Uterus (tissue), 4 donors: Measurements from ENCODE around the gene QKI. TPM values are rescaled to one million over a fixed set of nuclear protein-coding genes. Genes with fewer than 3 reads are reported as not detected.

ENCODE experiments used
- DNase-seq, 2 donors: peaks; one replicate each; pipeline ENCODE4 v3.0.0-alpha.2; 2019 to 2020
- H3K27ac ChIP-seq, 2 donors: fragments of 200-600 bp; sonication (generic); 1 replicate in 1 of 2; 2 replicates in 1 of 2; pipeline ENCODE4 v1.5.1; 2016 to 2018
- H3K27me3 ChIP-seq, 2 donors: fragments of 200-600 bp; sonication (generic); one replicate each; pipeline ENCODE4 v1.5.1; 2018 to 2019; ENCODE audit warnings: control low read depth in 1 of 2
- H3K36me3 ChIP-seq, 2 donors: fragments of 200-600 bp; sonication (generic); one replicate each; pipeline ENCODE4 v1.5.1; 2019; ENCODE audit warnings: control low read depth in 1 of 2
- H3K4me1 ChIP-seq, 2 donors: fragments of 200-600 bp; sonication (generic); one replicate each; pipeline ENCODE4 v1.5.1; 2018 to 2019; ENCODE audit warnings: control low read depth in 1 of 2
- H3K4me3 ChIP-seq, 2 donors: fragments of 200-600 bp; sonication (generic); 1 replicate in 1 of 2; 2 replicates in 1 of 2; pipeline ENCODE4 v1.5.1; 2018 to 2019; ENCODE audit warnings: mild to moderate bottlenecking in 1 of 2
- H3K9me3 ChIP-seq, 2 donors: fragments of 200-600 bp; sonication (generic); one replicate each; pipeline ENCODE4 v1.5.1; 2019; ENCODE audit warnings: control low read depth in 1 of 2
- CTCF ChIP-seq, 4 experiments: fragments of 200-600 bp in 2 of 4; fragments of 450-650 bp in 2 of 4; sonication (generic) in 2 of 4; IDR thresholded peaks; one replicate each; pipeline ENCODE4 v1.5.1; 2016 to 2019; ENCODE audit warnings: antibody characterized with exemption in 4 of 4, mild to moderate bottlenecking in 2 of 4, moderate library complexity in 1 of 4
- POLR2A ChIP-seq, 2 donors: fragments of 450-650 bp; IDR thresholded peaks; one replicate each; pipeline ENCODE4 v1.6.1; 2016; ENCODE audit warnings: antibody characterized with exemption in 2 of 2, mild to moderate bottlenecking in 1 of 2, moderate library complexity in 1 of 2
- intact Hi-C: fragments of 100-400 bp; cut with DNase I; formaldehyde crosslinking; loops from one replicate; pipeline ENCODE4 v1.15.1; 2023; ENCODE audit warnings: low total_unique reads
- total RNA-seq, 4 donors: library from RNA; depleted of rRNA in 3 of 4; stranded (reverse); fragments of >200 nt in 3 of 4; gene quantifications; one replicate each; pipeline versions ENCODE4 v1.1.0 to v1.2.4, GENCODE V29; 2014 to 2023
- donor health status: DM: yes; HTN: yes; CAD: no.

The QKI gene
- total RNA-seq, 4 donors from 2014 or later: 93.5 to 213 (median 164) TPM

DNA sequence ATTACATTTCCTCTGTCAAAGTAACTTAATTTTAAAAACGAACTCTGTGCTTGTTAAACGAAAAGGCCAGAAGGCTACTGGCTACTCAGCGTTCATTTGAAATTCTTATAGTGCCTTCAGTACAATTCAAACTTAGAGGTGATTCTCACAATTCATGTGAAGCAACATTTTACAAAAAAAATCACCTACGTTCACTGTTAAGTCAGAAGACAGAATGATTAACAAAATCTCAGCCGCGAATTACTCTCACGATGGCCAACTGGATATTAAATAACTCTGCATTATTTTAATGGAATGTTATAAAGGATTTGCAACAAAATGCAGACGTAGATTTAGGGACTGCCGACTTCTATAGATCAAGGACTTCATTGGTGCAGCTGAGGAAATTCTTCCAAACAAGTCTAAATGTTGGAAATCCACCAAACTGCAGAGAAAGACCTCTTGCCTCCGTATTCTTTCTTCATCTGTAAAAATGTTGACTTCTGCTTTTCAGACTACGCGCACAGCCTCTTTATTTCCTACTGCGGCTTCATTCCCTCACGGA lies 1.6 kb upstream of the QKI start:
- Histone ChIP-seq H3K4me3 (peak overlapping the region; percentile 44 to 76), H3K36me3 (no peaks in the 10 kb centered on the region), H3K27ac (peak overlapping the region; percentile 100), H3K9me3 (no peaks in the 10 kb centered on the region), H3K4me1 (no peaks in the 10 kb centered on the region), H3K27me3 (no peaks in the 10 kb centered on the region)
- intact Hi-C loops: no loop called here
- TF ChIP-seq POLR2A (IDR thresholded peaks at IDR 0.05): no peak
- TF ChIP-seq CTCF (IDR thresholded peaks at IDR 0.05): no peak
- no peak for DNase-seq

DNA sequence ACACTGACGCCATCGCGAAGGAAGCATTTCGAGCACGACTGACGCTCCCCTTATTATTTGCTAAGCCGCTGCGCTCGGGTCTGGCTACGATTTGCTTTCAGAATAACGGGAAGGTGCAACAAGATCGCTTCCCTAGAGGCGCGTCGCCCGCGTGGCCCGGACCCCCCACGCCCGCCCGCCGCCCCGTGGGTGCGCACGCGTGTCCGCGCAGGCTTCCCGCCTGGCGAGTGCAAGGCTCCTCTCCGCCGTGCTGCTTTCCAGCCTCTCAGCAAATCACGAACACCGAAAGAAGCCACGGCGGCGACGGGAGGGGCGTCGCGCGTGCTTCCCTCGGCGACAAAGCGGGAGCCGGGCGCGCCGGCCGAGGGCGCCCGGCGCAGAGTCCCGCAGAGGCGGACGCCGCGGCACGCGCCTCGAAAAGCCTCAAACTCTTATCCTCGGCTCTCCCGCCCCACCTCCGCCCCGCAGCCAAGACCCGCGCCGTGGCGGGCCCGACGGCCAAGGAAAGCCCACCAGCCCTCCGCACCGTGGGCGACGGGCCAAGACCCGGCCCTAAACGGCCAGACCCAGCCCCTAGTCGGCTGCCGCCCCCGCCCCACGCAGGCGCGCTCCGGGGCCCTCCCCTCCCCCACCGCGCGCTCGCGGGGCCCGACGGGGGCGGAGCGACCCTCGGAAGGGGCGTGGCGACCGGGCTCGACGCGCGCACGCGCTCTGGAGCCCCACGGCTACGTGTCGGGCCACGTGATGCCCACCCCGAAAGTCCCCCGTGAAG lies 987 bp upstream of the QKI start:
- intact Hi-C loops: no loop called here
- DNase-seq: peak; percentile 86 to 92
- Histone ChIP-seq H3K27me3 (no peaks in the 10 kb centered on the region), H3K4me1 (no peaks in the 10 kb centered on the region), H3K4me3 (peak overlapping the region; percentile 44 to 76), H3K36me3 (no peaks in the 10 kb centered on the region), H3K9me3 (no peaks in the 10 kb centered on the region), H3K27ac (peak overlapping the region; percentile 100)
- peak; percentile 63 to 88 for TF ChIP-seq POLR2A (IDR thresholded peaks at IDR 0.05)
- TF ChIP-seq CTCF (IDR thresholded peaks at IDR 0.05): no peak

DNA sequence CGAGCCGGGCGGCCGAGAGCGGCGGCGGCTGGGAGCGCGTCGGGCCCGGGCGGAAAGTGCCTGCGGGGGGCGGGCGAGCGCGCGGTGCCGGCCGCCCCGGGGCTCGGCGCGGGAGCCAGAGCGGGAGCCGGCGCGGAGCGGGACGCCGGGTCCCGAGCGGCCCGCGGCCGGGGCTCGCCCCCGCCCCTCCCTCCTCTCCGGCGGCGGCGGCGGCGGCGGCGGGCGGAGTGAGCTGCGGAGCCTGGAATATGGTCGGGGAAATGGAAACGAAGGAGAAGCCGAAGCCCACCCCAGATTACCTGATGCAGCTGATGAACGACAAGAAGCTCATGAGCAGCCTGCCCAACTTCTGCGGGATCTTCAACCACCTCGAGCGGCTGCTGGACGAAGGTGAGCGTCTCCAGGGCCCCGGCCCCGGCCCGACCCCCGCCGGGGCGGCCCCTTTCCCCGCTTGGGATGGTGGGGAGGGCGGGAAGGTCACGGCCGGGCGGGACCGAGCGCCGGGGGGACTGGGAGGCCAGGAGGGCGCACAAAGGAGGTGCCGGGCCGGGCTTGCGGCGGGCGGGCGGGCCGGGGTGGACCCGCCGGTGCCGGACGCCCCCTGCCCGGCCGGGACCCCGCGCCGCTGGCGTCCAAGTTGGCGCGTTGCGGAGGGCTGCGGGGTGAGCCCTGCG lies 565 bp downstream of the QKI start:
- intact Hi-C loops: no loop called here
- peak overlapping the region; percentile 91 to 98 for H3K4me3 ChIP-seq
- no peaks in the 10 kb centered on the region for H3K4me1 ChIP-seq
- peak overlapping the region; percentile 100 for H3K27ac ChIP-seq
- TF ChIP-seq CTCF (IDR thresholded peaks at IDR 0.05) (no peak), POLR2A (IDR thresholded peaks at IDR 0.05) (no peak)
- no peaks in the 10 kb centered on the region for H3K9me3 ChIP-seq
- no peaks in the 10 kb centered on the region for H3K36me3 ChIP-seq
- no peaks in the 10 kb centered on the region for H3K27me3 ChIP-seq
- peak; percentile 23 to 41 for DNase-seq

DNA sequence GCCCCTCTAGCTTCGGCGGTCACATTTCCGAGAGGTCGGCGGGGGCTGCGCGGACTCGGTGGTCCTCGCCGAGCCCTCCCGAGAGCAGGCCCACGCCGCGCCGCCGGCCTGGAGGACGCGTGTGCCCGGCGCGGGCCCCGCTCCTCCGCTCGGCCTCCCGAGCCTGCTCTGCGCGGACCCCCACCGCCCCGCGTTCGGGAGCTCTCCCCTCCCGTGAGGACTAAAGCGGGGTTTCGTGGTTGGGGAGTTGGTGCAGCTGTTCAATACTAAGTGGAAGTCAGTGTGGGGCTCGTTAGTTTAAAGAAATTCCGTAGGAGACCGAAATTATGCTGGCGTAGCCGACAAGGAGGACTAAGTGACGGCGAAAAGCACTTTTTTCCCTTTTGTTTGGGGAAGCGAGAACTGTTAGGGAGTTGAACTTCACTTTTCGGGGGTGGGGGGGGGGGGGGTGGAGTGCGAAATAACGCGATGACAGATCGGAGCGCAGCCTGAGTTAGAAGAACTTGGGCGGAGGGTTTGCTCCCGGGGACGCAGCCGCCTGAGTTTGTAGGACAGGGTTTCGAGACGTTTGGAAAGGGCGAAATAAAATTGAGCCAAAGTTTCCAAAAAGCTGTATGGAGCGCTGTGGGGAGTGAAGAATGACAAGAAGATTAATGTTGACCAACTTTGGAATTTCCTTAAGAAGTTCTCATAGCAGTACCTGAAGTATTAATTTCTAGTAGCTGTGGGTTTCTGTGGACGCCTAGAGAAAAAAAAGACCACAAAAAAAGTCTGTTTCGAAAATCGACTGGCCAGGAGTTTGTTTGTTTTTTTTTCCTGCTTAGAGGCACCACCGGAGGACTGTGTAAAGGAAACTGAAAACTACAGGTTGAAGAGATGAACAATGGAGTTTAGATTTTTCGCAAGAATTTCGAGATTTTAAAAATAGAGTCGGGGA lies 1.4 kb downstream of the QKI start:
- Histone ChIP-seq H3K4me1 (peaks cover 0 to 5% of the 10 kb centered on the region in 2 donors), H3K27ac (peak overlapping the region; percentile 100), H3K4me3 (peak overlapping the region; percentile 91 to 98), H3K27me3 (no peaks in the 10 kb centered on the region), H3K36me3 (no peaks in the 10 kb centered on the region), H3K9me3 (no peaks in the 10 kb centered on the region)
- intact Hi-C loops: no loop called here
- DNase-seq: peak; percentile 30 to 41
- TF ChIP-seq POLR2A (IDR thresholded peaks at IDR 0.05): no peak
- TF ChIP-seq CTCF (IDR thresholded peaks at IDR 0.05): no peak
